ENCODE measurements around the gene EIF2S1. TPM values are rescaled to one million over a fixed set of nuclear protein-coding genes. Genes with fewer than 3 reads are reported as not detected.
"Not testable (repeated sequence)": the region's sequence is repeated elsewhere in the genome, so short reads cannot be mapped to it uniquely, and the experiment has no call there.

EIF2S1 gene
- total RNA-seq, 1 donor from 2014 or later: 54.7 TPM

DNA sequence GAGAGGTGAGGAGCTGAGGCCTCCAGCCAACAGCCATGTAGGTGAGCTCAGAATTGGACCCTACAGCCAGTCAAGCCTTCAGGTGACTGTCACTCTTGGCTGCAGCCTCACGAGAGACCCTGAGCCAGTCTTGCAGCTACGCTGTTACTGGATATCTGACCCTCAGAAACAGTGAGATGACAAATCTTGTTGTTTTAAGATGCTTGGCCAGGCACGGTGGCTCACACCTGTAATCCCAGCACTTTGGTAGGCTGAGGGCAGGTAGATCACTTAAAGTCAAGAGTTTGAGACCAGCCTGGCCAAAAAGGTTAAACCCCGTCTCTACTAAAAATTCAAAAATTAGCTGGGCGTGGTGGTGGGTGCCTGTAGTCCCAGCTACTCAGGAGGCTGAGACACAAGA, 45.6 kb downstream of the EIF2S1 start:
- TF ChIP-seq, protein P1, sequence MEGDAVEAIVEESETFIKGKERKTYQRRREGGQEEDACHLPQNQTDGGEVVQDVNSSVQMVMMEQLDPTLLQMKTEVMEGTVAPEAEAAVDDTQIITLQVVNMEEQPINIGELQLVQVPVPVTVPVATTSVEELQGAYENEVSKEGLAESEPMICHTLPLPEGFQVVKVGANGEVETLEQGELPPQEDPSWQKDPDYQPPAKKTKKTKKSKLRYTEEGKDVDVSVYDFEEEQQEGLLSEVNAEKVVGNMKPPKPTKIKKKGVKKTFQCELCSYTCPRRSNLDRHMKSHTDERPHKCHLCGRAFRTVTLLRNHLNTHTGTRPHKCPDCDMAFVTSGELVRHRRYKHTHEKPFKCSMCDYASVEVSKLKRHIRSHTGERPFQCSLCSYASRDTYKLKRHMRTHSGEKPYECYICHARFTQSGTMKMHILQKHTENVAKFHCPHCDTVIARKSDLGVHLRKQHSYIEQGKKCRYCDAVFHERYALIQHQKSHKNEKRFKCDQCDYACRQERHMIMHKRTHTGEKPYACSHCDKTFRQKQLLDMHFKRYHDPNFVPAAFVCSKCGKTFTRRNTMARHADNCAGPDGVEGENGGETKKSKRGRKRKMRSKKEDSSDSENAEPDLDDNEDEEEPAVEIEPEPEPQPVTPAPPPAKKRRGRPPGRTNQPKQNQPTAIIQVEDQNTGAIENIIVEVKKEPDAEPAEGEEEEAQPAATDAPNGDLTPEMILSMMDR (IDR thresholded peaks at IDR 0.05; ENCODE audit: unreplicated experiment): no peak
- no peaks in the 10 kb centered on the region for H3K27me3 Mint-ChIP-seq (ENCODE audit: low read depth)

GRCh38 chr14:67408122-67408801, 48.1 kb downstream of the EIF2S1 start:
- H3K4me1 Mint-ChIP-seq; H3K4me3 Mint-ChIP-seq; H3K9me3 Mint-ChIP-seq; DNase-seq (ENCODE audit: low spot score in 2 of 2, unreplicated experiment in 2 of 2); H3K27me3 Mint-ChIP-seq (ENCODE audit: low read depth); H3K27ac Mint-ChIP-seq; H3K36me3 Mint-ChIP-seq: not testable (repeated sequence)

More for the DNA sequence above, 45.6 kb downstream of the EIF2S1 start:
- H3K36me3 Mint-ChIP-seq: no peaks in the 10 kb centered on the region
- peaks cover 3% of the 10 kb centered on the region for H3K4me1 Mint-ChIP-seq
- DNase-seq (ENCODE audit: low spot score in 2 of 2, unreplicated experiment in 2 of 2): no peak
- H3K4me3 Mint-ChIP-seq: no peak overlapping the region
- H3K27ac Mint-ChIP-seq: no peak overlapping the region
- H3K9me3 Mint-ChIP-seq: peaks cover 5% of the 10 kb centered on the region

GRCh38 chr14:67409461-67409860, 49.3 kb downstream of the EIF2S1 start:
- no peaks in the 10 kb centered on the region for H3K27me3 Mint-ChIP-seq (ENCODE audit: low read depth)
- H3K27ac Mint-ChIP-seq: peak overlapping the region; percentile 35
- no peaks in the 10 kb centered on the region for H3K9me3 Mint-ChIP-seq
- H3K4me1 Mint-ChIP-seq: peaks cover 3% of the 10 kb centered on the region
- no peak for DNase-seq (ENCODE audit: low spot score in 2 of 2, unreplicated experiment in 2 of 2)
- no peak overlapping the region for H3K4me3 Mint-ChIP-seq
- H3K36me3 Mint-ChIP-seq: no peaks in the 10 kb centered on the region
- TF ChIP-seq, protein P1 (IDR thresholded peaks at IDR 0.05; ENCODE audit: unreplicated experiment): no peak

GRCh38 chr14:67410313-67410712, 50.2 kb downstream of the EIF2S1 start:
- H3K27ac Mint-ChIP-seq: no peak overlapping the region
- no peaks in the 10 kb centered on the region for H3K36me3 Mint-ChIP-seq
- no peak overlapping the region for H3K4me3 Mint-ChIP-seq
- H3K4me1 Mint-ChIP-seq: peaks cover 3% of the 10 kb centered on the region
- TF ChIP-seq, protein P1 (IDR thresholded peaks at IDR 0.05; ENCODE audit: unreplicated experiment): no peak
- no peaks in the 10 kb centered on the region for H3K9me3 Mint-ChIP-seq
- H3K27me3 Mint-ChIP-seq (ENCODE audit: low read depth): no peaks in the 10 kb centered on the region
- no peak for DNase-seq (ENCODE audit: low spot score in 2 of 2, unreplicated experiment in 2 of 2)

GRCh38 chr14:67411370-67411769, 51.2 kb downstream of the EIF2S1 start:
- DNase-seq (ENCODE audit: low spot score in 2 of 2, unreplicated experiment in 2 of 2): no peak

DNA sequence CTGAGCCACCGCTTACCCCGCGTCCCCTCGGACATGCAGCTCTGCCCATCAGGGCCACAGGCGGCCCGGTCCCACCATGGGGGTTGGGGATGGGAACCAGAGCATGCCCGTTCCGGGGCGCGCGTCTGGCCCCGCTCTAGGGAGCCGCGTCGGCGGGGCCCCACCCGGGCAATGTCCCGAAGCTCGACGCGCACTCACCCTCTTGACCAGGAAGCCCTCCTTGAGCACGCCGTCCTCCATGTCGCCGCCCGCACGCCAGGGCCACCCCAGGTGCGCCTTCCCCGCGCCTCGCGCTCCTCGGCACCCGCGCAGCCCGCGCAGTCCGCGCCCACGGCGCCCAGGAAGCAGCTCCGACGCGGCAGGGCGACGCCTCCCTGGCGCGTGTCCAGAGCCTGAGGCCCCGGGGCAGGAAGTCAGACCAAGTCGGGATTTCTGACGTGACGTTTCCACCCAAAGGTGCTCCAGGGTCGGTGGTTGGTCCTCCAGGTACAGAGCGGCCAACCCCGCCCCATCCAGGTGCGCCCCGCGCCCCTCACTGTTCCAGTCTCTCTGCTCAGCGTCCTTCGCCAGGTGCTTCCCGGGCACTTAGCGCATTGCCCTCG, 51.8 kb downstream of the EIF2S1 start, which contains the start of gene PLEK2:
Gene PLEK2, minus strand, starts transcription at position 346 of the 602 bp plus-strand sequence. Its CDS starts 106 bp downstream, at position 240.
- Mint-ChIP-seq H3K4me1 (peaks cover 3% of the 10 kb centered on the region), H3K27ac (no peak within 1 kb of the TSS)

More at GRCh38 chr14:67411370-67411769, 51.2 kb downstream of the EIF2S1 start:
- H3K27me3 Mint-ChIP-seq (ENCODE audit: low read depth): no peaks in the 10 kb centered on the region
- H3K4me3 Mint-ChIP-seq: no peak overlapping the region
- no peaks in the 10 kb centered on the region for H3K9me3 Mint-ChIP-seq
- no peak overlapping the region for H3K27ac Mint-ChIP-seq
- peaks cover 3% of the 10 kb centered on the region for H3K4me1 Mint-ChIP-seq
- no peaks in the 10 kb centered on the region for H3K36me3 Mint-ChIP-seq
- TF ChIP-seq, protein P1 (IDR thresholded peaks at IDR 0.05; ENCODE audit: unreplicated experiment): no peak

More for the DNA sequence above, 51.8 kb downstream of the EIF2S1 start, which contains the start of gene PLEK2:
- H3K4me3 Mint-ChIP-seq: no peak within 1 kb of the TSS
- TF ChIP-seq, protein P1 (IDR thresholded peaks at IDR 0.05; ENCODE audit: unreplicated experiment): no peak
- no peaks in the 10 kb centered on the region for H3K36me3 Mint-ChIP-seq
- H3K27me3 Mint-ChIP-seq (ENCODE audit: low read depth): no peaks in the 10 kb centered on the region
- DNase-seq (ENCODE audit: low spot score in 2 of 2, unreplicated experiment in 2 of 2): no peak
- H3K9me3 Mint-ChIP-seq: no peaks in the 10 kb centered on the region
